GM23338 (cell line): ENCODE data around the gene PNPLA2. TPM values are rescaled to one million over a fixed set of nuclear protein-coding genes. Genes with fewer than 3 reads are reported as not detected.

ENCODE experiments used
- ATAC-seq: fragments of 200-7000 bp; cut with Tn5 transposase; 3 replicates; pipeline ENCODE4 v1.9.1; 2020
- DNase-seq: peaks from one replicate; pipeline ENCODE4 v3.0.0-alpha.2; 2015; ENCODE audit warnings: low spot score
- H2AFZ ChIP-seq: fragments of 200-600 bp; sonication (generic); 2 replicates; pipeline ENCODE4 v1.8.0; 2016; ENCODE audit warnings: antibody characterized with exemption, mild to moderate bottlenecking, moderate library complexity
- H3F3A ChIP-seq: fragments of 200-600 bp; sonication (generic); replicated peaks from 2 replicates; pipeline ENCODE4 v1.8.0; 2017; ENCODE audit warnings: antibody characterized with exemption, mixed run types, low read depth
- H3K27ac ChIP-seq: fragments of 200-600 bp; sonication (generic); 2 replicates; pipeline ENCODE4 v1.6.1; 2016; ENCODE audit warnings: low read depth
- H3K27me3 ChIP-seq: fragments of 200-600 bp; sonication (generic); 2 replicates; pipeline ENCODE4 v1.8.0; 2016; ENCODE audit warnings: mild to moderate bottlenecking, mixed run types, moderate library complexity; ENCODE audit not compliant: insufficient read depth
- H3K36me3 ChIP-seq: fragments of 200-600 bp; sonication (generic); 2 replicates; pipeline ENCODE4 v1.8.0; 2016; ENCODE audit warnings: mild to moderate bottlenecking; ENCODE audit not compliant: insufficient read depth
- H3K4me1 ChIP-seq: fragments of 200-600 bp; sonication (generic); 2 replicates; pipeline ENCODE4 v1.8.0; 2016; ENCODE audit warnings: mild to moderate bottlenecking, moderate library complexity; ENCODE audit not compliant: insufficient read depth
- H3K4me2 ChIP-seq: fragments of 200-600 bp; sonication (generic); 2 replicates; pipeline ENCODE4 v1.7.1; 2017; ENCODE audit warnings: mixed run types
- H3K4me3 ChIP-seq: fragments of 200-600 bp; sonication (generic); 2 replicates; pipeline ENCODE4 v1.6.1; 2016; ENCODE audit warnings: mixed run types
- H3K79me2 ChIP-seq: fragments of 200-600 bp; sonication (generic); replicated peaks from 2 replicates; pipeline ENCODE4 v1.8.0; 2017; ENCODE audit warnings: mild to moderate bottlenecking; ENCODE audit not compliant: insufficient read depth
- H3K9me2 ChIP-seq: fragments of 200-600 bp; sonication (generic); 2 replicates; pipeline ENCODE4 v1.8.0; 2017; ENCODE audit not compliant: insufficient read depth
- H4K20me1 ChIP-seq: fragments of 200-600 bp; sonication (generic); replicated peaks from 2 replicates; pipeline ENCODE4 v1.8.0; 2017; ENCODE audit warnings: mild to moderate bottlenecking; ENCODE audit not compliant: insufficient read depth
- H3K27ac Mint-ChIP-seq: 2 replicates; pipeline ENCODE4 v1.8.0; 2020; ENCODE audit warnings: inconsistent platforms, mild to moderate bottlenecking, moderate library complexity, mixed read lengths
- H3K27me3 Mint-ChIP-seq: 3 replicates; pipeline ENCODE4 v1.8.0; 2022; ENCODE audit warnings: low read depth, mild to moderate bottlenecking, moderate library complexity, mixed read lengths, inconsistent platforms; ENCODE audit not compliant: insufficient read depth, poor library complexity
- H3K36me3 Mint-ChIP-seq: 3 replicates; pipeline ENCODE4 v1.8.0; 2021; ENCODE audit warnings: low read depth, mild to moderate bottlenecking, inconsistent platforms, moderate library complexity, mixed read lengths
- H3K4me1 Mint-ChIP-seq: 3 replicates; pipeline ENCODE4 v1.8.0; 2020; ENCODE audit warnings: mild to moderate bottlenecking, inconsistent platforms, mixed read lengths
- H3K4me3 Mint-ChIP-seq: 3 replicates; pipeline ENCODE4 v1.8.0; 2021; ENCODE audit warnings: moderate library complexity, mild to moderate bottlenecking, inconsistent platforms, mixed read lengths
- H3K9me3 Mint-ChIP-seq: 3 replicates; pipeline ENCODE4 v1.8.0; 2020; ENCODE audit warnings: moderate library complexity, mild to moderate bottlenecking, inconsistent platforms, mixed read lengths
- CREB1 ChIP-seq: fragments of 250-450 bp; sonication (Bioruptor Pico); IDR thresholded peaks from 2 replicates; pipeline ENCODE4 v1.5.0; 2020; ENCODE audit warnings: low read depth, mild to moderate bottlenecking, moderate library complexity
- CTCF ChIP-seq, 2 experiments: fragments of 200-600 bp in 1 of 2; sonication (generic) in 1 of 2; conservative IDR thresholded peaks; 2 replicates each; pipeline versions ENCODE4 v1.5.1 to v1.6.1; 2016 to 2017; ENCODE audit warnings: antibody characterized with exemption in 2 of 2, low read depth in 2 of 2, mild to moderate bottlenecking in 2 of 2, moderate library complexity in 1 of 2
- ETS1 ChIP-seq: IDR thresholded peaks from 2 replicates; pipeline ENCODE4 v1.6.1; 2016; ENCODE audit warnings: antibody characterized with exemption
- EZH2 ChIP-seq: fragments of 200-600 bp; sonication (generic); IDR thresholded peaks from one replicate; pipeline ENCODE4 v1.8.0; 2017; ENCODE audit warnings: antibody characterized with exemption, mild to moderate bottlenecking, low read depth; ENCODE audit not compliant: unreplicated experiment
- EZH2phosphoT487 ChIP-seq: fragments of 200-600 bp; sonication (generic); IDR thresholded peaks from one replicate; pipeline ENCODE4 v1.8.1; 2018; ENCODE audit warnings: antibody characterized with exemption; ENCODE audit not compliant: unreplicated experiment
- JUNB ChIP-seq: IDR thresholded peaks from one replicate; pipeline ENCODE4 v1.6.1; 2016; ENCODE audit warnings: antibody characterized with exemption; ENCODE audit not compliant: unreplicated experiment
- NANOG ChIP-seq: IDR thresholded peaks from 2 replicates; pipeline ENCODE4 v1.6.1; 2016; ENCODE audit warnings: antibody characterized with exemption, borderline replicate concordance
- POLR2AphosphoS5 ChIP-seq: IDR thresholded peaks from 2 replicates; pipeline ENCODE4 v1.6.1; 2016; ENCODE audit warnings: antibody characterized with exemption, low read depth
- REST ChIP-seq: IDR thresholded peaks from one replicate; pipeline ENCODE4 v1.6.1; 2018; ENCODE audit warnings: antibody characterized with exemption; ENCODE audit not compliant: unreplicated experiment
- STAT1 ChIP-seq: IDR thresholded peaks from one replicate; pipeline ENCODE4 v1.6.1; 2016; ENCODE audit warnings: antibody characterized with exemption; ENCODE audit not compliant: unreplicated experiment
- ZNF114 ChIP-seq: fragments of 250-450 bp; sonication (Bioruptor Pico); IDR thresholded peaks from 2 replicates; pipeline ENCODE4 v1.5.0; 2020; ENCODE audit warnings: mild to moderate bottlenecking, moderate library complexity
- ZNF331 ChIP-seq: fragments of 250-450 bp; sonication (Bioruptor Pico); IDR thresholded peaks from 2 replicates; pipeline ENCODE4 v1.5.0; 2020; ENCODE audit warnings: low read depth, mild to moderate bottlenecking, moderate library complexity
- ZNF462 ChIP-seq: fragments of 250-450 bp; sonication (Bioruptor Pico); IDR thresholded peaks from 2 replicates; pipeline ENCODE4 v1.5.0; 2020; ENCODE audit warnings: mild to moderate bottlenecking, moderate library complexity
- polyA plus RNA-seq: library from polyadenylated mRNA; unstranded; fragments of >200 nt; fragmentation: Nextera tagmentation; extraction: Ambion mirVana; gene quantifications from 2 replicates; pipeline ENCODE4 v1.2.1, GENCODE V29; 2016
- total RNA-seq: library from RNA; depleted of rRNA; stranded (reverse); fragments of >200 nt; shearing (Covaris generic); gene quantifications from 2 replicates; pipeline ENCODE4 v1.2.3, GENCODE V29; 2014

PNPLA2 gene
- total and polyA plus RNA-seq, 2 experiments from 2014 or later = 31.1 to 45.6 TPM

- H3K4me2 ChIP-seq = no peak overlapping the region
- no peaks in the 10 kb centered on the region for H3K27me3 ChIP-seq
- peaks cover 28% of the 10 kb centered on the region for H3K27me3 Mint-ChIP-seq
- no peaks in the 10 kb centered on the region for H3K9me2 ChIP-seq
- no peak overlapping the region for H3K4me3 Mint-ChIP-seq
- peaks cover 39% of the 10 kb centered on the region for H3F3A ChIP-seq
- H3K36me3 ChIP-seq = peaks cover 22% of the 10 kb centered on the region
- peaks cover 39% of the 10 kb centered on the region for H3K36me3 Mint-ChIP-seq
- peaks cover 14% of the 10 kb centered on the region for H3K79me2 ChIP-seq
- no peak overlapping the region for H3K27ac Mint-ChIP-seq
- no peak for ATAC-seq
- no peak for DNase-seq
- H3K4me1 ChIP-seq = peaks cover 17% of the 10 kb centered on the region
- peaks cover 19% of the 10 kb centered on the region for H4K20me1 ChIP-seq
- peaks cover 5% of the 10 kb centered on the region; the same call in 1 of the 3 replicates for H3K9me3 Mint-ChIP-seq
- H2AFZ ChIP-seq = no peak overlapping the region
- 0 out of 2 replicates have a peak overlapping the region, but pooled peaks have one; percentile 69 for H3K27ac ChIP-seq
- TF ChIP-seq CTCF (conservative IDR thresholded peaks at IDR 0.05; ENCODE audit: low read depth in 2 of 2) (no peak), CREB1 (CRISPR knock-in tag) (no peak), NANOG (no peak), JUNB (no peak), EZH2phosphoT487 (no peak), EZH2 (no peak), POLR2AphosphoS5 (no peak), STAT1 (no peak), ZNF331 (CRISPR knock-in tag) (no peak), ZNF114 (CRISPR knock-in tag) (no peak), ETS1 (no peak), REST (no peak), ZNF462 (CRISPR knock-in tag) (no peak)
- H3K4me3 ChIP-seq = no peak overlapping the region
- H3K4me1 Mint-ChIP-seq = peaks cover 22% of the 10 kb centered on the region
Observed at GRCh38 chr11:815675-816432, 2.9 kb upstream of the PNPLA2 start.
